ENCODE data around the gene AK5.
"Not testable (repeated sequence)": the region's sequence is repeated elsewhere in the genome, so short reads cannot be mapped to it uniquely, and the experiment has no call there.

AK5 gene

DNA sequence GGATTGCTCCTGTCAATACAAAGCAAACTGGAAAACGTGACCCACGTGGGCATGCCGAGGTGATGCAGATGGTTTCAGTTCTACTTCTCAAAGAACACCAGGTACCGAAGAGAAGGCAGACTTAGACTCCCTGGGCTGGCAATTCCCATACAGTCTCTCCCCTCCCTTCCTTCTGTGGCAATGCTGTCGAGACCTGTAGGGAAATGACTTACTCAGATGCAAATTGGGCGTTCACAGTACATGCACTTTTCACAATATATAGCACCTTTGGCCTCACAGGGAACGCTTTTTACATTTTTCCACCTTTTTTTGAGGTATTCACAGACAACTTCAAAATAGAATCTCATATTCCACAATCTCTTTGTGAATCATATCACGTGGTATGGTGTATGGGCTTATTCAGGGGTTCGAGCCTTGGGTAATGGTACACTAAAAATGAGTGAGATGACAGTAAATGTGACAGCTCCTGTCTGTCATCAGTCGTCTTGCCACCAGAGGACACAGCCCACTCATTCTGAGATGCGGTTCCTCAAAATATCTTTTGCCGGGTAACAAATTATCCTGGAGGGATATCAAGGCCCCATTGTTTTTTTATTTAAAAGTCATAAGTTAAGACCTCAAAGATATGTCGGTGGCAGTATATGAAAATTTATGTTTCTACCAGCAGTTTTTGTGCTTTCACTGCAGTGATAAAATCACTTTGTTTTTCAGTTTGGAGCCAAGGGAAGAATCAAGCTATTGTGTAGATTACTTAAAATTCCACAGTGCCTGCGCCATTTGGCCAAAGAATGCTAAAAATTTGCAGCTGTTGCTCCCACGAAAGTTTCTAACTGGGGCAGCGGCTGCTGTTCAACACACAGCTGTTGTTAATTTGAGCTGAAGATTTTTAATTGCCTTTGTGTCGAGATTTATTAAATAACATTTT, 232.3 kb downstream of the AK5 start:
- DNase-seq = no peak

DNA sequence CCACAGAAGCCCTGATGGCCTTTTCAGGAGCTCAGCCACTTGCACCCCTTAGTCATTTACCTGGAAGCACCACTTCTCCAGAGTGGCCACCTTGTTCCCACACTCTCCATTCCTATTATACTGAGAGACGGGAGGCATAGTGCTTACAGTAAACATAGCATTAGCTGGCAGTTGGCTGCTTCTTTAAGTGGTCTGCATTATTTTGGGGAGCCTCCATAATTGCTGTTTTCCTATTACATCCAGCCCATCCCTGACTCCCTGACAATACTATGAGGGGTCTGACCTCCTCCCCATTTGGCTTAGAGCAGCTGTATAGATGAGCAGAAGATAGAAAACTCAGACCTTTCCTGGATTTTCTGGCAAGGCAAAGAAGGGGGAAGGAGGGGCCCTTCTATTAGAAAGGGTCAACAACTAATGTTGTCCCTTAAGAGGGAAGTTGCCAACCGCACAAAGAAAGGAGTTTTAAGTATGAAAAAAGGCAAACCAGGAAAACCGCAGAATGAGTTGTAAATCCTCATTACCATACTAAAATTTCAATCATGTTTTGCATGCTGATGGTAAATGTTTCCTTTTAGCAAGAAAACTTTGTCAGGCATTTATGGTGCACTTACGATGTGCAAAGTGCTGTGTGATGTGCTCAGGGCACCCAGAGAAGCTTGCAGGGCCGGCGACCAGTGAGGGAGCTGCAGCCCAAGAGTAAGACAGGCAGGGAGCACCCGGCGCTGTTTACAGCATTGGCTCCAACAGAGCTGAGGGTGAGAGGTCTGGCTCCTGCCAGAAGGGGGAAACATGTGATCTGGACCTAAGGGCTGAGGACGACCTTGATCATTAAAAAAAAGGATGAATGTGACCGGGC, 233.3 kb downstream of the AK5 start:
- DNase-seq = no peak

DNA sequence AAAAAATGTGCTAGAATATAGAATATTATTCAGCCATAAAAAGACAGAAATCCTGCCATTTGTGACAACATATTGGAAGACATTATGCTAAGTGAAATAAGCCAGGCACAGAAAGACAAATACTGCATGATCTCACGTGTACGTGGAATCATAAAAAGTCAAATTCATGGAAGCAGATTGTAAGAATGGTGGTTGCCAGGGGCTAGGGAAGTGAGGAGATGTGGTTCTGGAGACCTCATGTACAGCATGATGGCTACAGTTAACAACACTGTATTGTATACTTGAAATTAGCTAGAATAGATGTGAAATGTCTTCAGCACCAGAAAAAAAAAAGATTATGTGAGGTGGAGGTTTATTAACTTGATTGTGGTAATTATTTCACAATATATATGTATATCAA, 234.3 kb downstream of the AK5 start:
- no peak for DNase-seq

DNA sequence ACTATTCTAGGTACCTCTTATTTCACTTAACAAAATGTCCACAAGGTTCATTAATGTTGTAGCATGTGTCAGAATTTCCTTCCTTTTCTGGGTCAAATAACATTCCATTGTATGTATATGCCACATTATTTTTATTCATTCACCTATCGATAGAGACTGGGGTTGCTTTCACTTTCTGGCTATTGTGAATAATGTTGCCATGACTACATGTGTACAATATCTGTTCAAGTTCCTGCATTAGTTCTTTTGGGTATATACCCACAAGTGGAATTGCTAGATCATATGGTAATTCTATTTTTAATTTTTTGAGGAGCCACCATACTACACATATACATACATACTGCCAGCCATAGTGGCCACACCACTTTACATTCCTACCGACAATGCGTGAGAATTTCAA, 242.2 kb downstream of the AK5 start:
- DNase-seq = no peak

DNA sequence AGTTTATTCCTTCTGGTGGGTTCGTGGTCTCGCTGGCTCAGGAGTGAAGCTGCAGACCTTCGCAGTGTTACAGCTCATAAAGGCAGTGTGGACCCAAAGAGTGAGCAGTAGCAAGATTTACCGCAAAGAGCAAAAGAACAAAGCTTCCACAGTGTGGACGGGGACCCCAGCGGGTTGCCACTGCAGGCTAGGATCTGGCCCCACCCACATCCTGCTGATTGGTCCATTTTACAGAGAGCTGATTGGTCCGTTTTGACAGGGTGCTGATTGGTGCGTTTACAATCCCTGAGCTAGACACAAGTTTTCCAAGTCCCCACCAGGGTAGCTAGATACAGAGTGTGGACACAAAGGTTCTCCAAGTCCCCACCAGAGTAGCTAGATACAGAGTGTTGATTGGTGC, 249.3 kb downstream of the AK5 start:
- DNase-seq = not testable (repeated sequence)

DNA sequence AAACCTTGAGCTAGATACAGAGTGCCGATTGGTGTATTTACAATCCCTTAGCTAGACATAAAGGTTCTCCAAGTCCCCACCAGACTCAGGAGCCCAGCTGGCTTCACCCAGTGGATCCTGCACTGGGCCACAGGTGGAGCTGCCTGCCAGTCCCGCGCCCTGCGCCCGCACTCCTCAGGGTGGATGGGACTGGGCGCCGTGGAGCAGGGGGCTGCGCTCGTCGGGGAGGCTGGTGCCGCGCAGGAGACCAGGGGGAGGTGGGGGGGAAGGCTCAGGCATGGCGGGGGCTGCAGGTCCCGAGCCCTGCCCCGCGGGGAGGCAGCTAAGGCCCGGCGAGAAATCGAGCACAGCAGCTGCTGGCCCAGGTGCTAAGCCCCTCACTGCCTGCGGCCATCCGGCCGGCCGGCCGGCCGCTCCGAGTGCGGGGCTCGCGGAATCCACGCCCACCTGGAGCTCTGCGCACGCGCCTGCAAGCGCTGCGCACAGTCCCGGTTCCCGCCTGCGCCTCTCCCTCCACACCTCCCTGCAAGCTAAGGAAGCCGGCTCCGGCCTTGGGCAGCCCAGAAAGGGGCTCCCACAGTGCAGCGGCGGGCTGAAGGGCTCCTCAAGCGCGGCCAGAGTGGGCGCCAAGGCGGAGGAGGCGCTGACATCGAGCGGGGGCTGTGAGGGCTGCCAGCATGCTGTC, 249.9 kb downstream of the AK5 start:
- DNase-seq = not testable (repeated sequence)

DNA sequence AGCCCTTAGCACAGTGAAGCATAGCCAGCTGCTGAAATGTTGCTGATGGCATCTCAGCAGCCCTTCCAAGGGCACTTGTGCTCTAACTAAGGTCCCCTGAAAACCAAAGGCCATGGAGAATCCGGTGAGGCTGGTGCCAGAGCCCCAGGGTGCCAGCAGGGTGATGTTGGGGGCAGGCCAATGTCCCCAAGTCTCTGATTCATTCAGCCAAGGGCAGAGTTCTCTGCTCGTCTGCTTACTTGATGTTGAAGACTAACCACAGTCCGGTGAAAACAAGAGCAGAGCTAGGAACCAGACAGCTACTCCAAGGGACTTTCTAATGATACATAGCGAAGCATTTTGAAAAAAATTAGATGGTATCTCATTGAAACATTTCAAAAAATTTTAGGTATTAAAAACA, 250.8 kb downstream of the AK5 start:
- no peak for DNase-seq

DNA sequence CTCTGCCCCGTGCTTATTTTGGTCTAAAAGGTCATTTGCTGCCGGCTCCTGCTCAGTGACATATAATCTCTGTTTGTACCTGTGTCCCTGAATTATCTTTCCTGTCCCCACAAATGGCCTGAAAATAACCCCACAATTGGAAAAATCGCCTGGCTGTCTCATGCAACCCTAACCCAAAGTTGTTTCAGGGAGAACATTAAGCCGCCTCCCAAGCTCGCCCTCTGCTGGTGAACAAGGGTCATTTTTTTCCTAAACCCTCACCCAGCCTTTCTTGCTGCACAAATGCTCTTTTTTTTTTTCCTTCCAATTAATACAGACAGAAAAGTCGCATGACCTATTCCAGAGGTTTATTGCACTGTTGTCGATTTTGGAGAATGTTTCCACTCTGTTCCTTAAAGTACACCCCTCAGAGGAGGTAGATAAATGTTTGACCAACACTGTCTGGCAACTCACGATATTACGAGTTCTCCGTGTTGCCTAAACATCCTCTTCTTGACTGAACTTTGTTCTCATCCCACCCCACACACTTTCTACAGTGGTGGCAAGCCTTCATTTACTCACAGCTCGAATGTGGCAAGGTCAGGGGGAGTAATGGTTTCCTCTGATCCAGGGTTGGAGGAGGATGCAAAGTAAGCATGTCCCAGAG, 252.0 kb downstream of the AK5 start:
- DNase-seq = peak; percentile 33

DNA sequence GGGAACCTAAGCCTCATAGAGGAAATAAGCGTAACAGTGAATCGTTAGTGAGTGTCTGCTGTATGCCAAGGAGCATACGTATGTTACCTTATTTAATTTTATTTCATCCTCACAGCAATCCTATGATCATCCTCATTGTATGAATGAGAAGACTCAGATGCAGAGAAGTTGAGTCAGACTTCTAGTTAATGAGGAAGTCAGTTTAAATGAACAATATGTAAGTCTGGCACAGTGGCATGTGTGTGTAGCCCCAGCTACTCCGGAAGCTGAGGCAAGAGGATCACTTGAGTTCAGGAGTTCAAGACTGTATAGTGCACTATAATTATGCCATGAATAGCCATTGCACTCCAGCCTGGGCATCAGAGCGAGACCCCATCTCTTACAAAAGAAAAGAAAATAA, 252.6 kb downstream of the AK5 start:
- no peak for DNase-seq

DNA sequence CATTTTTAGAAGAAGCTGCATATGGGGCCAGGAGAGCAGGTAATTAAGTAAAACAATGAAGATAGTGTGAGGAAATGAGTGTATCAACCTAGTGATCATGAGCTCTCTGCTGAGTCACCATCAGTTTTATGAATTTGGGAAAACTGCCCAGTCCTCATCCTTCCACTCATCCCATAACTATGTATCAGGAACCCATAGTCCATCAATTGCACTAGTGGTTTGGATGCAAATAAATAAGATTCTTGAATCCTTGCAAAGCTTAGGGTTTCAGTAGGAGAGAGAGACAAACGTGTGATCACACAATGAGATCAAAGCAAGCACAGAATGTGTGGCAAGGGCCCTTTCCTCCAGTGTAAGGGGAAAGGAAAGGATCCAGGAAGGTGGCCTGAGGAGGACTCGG, 255.0 kb downstream of the AK5 start:
- no peak for DNase-seq

DNA sequence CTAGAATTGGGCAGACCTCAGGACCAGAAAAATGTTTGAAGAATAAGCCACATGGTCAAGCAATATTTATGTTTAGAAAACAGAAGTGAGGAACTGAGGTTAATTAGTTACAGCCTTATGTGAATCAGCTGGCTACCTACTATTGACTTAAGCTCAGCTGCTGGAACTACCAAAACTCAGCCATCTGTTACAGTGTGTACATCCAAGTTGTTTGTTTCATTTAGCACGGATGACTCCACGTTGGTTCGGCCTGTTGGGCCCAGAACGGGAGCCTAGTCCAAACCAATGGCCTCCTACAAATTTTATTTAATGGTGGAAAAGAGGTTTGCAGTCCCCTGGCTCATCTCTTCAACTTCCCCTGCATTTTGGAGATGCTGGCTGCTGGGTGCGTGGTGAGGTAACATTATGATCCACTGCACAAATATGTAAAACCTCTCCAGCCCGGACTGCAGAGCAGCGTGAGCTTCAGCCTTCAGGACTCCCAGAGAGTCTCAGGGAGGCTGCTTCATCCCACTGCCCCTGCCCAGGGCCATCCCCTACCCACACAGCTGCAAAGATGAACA, 257.2 kb downstream of the AK5 start:
- DNase-seq = no peak

DNA sequence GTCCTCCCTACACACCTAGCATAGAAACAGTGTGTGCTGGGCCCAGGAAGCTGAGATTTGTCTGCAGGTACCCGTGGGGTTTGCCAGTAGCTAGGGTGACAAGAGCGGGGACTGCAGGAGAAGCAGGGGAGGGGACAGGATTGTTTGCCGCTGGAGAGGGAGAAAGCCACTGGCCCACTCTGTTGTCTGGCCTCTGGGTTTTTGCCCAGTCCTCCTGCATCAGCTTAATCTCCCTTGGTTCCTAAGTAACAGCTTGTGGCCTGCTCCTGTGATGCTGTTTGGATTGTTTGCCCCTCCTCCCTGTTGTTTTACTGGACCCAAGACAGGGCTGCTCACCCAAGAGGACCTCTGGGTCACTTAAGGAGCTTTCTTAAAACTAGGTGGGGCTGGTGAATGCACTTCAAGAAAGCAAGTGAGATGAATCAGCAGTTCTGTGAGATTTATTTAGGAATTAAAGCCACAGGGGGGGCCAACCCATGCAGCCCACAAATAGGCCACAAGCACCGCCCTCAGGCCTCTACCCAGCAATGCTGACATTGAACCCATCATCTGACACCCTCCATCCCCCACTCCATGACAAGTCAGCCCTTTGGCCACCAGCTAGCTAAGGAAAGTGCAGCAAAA, 257.8 kb downstream of the AK5 start:
- no peak for DNase-seq

DNA sequence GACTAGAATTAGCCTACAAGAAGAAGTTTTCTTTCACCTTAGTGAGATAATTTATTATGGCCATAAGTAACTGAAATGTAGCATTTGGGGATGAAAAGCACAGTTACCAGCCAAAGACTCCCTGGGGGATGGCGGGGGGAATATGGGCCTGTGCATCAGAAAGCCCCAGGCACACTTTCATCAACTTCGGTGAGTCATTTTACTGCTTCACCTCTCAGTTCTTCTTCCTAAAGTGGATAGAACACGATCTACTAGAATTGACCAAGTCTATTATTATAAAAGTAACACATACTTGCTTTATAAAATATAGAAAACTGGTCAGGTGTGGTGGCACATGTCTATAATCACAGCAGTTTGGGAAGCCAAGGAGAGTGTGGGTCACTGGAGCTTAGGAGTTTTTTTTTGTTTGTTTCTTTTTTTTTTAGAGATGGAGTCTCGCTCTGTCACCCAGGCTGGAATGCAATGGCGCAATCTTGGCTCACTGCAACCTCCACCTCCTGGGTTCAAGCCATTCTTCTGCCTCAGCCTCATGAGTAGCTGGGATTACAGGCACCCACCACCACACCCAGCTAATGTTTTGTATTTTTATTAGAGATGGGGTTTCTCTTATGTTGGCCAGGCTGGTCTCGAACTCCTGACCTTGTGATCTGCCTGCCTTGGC, 258.8 kb downstream of the AK5 start:
- no peak for DNase-seq

DNA sequence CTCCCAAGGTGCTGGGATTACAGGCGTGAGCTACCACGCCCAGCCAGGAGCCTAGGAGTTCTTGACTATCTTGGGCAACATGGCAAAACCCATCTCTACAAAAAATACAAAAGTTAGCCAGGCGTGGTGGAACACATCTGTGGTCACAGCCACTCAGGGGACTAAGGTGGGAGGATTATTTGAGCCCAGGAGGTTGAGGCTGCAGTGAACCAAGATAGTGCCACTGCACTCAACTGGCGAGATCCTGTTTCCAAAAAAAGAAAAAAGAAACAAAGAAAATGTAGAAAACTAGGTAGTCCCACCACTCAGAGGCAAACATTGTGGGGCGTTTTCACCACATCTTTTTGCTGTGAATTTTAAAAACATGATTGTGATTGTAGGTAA, 259.3 kb downstream of the AK5 start:
- no peak for DNase-seq

DNA sequence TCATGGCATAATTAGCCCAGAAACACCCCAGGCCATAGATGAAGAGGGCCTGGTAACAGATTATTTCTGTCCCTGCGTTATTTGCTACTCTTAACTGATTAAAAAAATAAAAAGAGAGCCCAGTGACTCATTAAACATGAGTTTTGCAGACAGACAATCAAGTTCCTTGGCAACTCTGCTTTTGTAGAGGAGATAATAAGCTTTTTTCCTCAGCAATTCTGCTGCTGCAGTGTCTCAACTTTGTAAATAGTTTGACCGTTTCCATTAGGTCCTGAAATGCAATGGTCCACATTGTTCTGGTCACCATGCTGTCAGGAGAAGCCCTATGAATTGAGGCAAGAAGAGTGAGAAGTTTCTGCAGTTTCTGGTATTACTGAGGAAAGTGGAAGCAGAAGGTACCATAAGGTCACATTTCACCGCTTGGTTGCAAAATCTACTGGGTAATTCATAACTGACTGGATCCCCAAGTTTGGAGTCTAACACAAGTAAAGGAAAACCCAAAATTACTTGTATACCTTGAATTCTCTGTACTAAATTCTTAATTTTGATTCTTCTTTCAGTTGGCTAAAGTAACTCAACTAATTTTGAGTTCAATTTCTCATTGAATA, 261.1 kb downstream of the AK5 start:
- DNase-seq = no peak

DNA sequence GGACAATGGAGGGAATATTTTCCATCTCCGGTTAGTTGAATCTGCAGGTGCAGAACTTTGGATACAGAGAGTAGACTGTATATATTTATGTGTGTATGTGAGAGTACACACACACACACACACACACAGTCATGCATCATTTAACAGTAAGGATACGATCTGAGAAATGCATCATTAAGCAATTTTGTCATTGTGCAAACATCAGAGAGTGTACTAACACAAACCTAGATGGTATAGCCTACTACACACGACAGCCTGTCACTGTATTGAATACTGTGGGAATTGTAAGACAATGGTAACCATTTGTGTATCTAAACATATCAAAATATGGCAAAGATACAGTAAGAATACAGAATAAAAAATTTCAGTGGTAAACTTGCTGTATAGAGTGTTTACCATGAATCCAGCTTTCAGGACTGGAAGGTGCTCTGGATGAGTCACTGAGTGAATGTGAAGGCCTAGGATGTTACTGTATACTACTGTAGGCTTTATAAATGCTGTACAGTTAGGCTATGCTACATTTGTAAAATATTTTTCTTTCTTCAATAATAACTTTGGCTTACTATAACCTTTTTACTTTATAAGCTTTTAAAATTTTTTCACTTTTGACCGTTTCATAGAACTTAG, 262.1 kb downstream of the AK5 start:
- DNase-seq = no peak

DNA sequence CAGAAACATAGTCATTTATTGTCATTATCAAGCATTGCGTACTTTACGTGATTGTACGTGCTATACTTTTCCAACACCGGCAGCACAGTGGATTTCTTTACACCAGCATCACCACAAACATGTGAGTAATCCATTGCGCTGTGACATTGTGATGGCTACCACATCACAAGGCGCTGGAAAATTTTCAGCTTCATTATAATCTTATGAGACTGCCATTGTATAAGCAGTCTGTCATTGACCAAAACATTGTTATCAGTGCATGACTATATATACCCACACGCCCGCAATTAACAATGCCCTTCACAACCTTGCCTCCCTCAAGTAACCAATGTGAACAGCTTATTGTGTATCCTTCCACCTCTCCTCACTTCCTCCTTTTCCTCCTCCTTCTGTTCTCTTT, 263.0 kb downstream of the AK5 start:
- DNase-seq = no peak

DNA sequence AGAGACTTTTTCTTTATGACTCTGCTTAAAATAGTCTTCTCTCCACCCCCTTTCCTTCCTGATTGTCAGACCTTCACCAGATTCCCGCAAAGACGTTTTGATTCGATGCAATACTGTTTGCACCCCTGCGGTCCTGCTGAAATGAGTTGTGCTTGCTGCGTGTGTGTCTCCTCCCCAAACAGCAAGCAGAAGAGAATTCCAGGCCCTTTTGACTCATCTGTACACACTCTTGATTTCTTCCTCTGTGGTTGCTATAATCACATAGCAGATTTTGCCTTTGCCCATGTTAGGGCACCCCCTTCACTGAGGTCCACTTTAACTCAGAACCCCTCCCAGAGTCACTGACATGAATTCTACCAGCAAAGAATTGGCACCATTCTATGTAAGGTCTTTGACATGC, 264.2 kb downstream of the AK5 start:
- no peak for DNase-seq

DNA sequence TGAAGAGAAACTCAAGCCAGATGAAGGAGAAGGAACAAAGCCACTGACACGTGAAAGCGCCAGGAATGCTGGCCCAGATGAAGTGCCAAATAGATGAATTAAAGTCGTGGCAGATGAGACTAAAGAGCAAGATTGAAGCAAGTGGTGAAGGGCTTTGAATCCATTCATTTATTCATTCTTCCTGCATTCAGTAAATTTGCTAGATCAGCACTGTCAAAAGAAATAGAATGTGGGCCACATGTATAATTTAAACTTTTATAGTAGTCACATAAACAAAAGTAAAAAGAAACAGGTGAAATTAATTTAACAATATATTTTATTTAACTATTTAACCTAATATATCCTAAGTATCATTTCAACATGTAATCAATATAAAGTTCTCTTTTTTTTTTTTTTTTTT, 265.1 kb downstream of the AK5 start:
- no peak for DNase-seq

DNA sequence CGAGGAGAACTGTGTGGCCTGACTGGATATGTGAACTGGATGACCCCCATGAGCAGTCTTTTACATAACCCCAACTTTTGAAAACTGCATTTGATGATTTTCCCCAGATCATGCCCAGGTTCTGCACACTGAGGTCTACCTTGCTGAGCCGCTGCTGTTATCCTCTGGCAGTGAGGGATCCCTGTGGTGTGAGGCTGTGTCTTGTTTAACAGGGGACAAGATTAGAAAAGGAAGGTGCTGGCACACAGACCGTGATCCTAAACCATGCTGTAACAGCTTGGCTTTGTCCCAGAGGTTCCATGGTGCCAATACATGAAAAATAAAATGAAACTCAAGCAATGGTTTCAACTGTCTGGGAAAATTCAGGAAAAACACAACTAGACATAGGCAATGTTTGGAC, 266.5 kb downstream of the AK5 start:
- no peak for DNase-seq

DNA sequence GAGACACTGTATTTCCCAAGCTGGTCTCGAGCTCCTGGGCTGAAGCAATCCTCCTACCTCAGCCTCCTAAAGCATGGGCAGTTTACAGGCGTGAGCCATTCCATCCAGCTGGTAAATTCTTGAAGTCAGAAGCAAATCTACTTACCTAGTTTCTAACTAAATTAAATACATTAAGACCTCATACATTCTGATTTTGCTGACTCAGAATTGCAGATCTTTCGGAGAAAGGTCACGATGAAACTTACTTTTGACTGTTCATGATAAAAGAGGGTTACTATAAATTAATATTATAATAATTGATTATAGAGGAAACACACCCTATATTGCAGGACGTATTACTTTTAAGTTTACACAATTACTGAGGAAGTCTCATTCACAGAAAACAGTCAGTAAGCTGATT, 268.3 kb downstream of the AK5 start:
- DNase-seq = no peak

All from stimulated activated naive CD4-positive, alpha-beta T cell treated with Interleukin-2 at 50 U/mL for 16 hours (primary cell).